Mesenchymal stem cell (in vitro differentiated cells and primary cell): ENCODE data around the gene COG8.

Source experiments
- DNase-seq: peaks from one replicate; pipeline ENCODE4 v3.0.0-alpha.2; 2013
- H2AFZ ChIP-seq: one replicate; pipeline ENCODE4 v1.6.1; 2013; ENCODE audit warnings: low read depth, mild to moderate bottlenecking, control low read depth, inconsistent platforms, low read length, moderate library complexity
- H2AK5ac ChIP-seq: 2 replicates; pipeline ENCODE4 v1.6.1; 2013; ENCODE audit warnings: low read length, moderate library complexity, mild to moderate bottlenecking, inconsistent platforms; ENCODE audit not compliant: severe bottlenecking
- H2BK120ac ChIP-seq: one replicate; pipeline ENCODE4 v1.6.1; 2013; ENCODE audit warnings: low read depth, mild to moderate bottlenecking, inconsistent platforms, low read length, moderate library complexity
- H2BK12ac ChIP-seq, 2 experiments: one replicate each; pipeline ENCODE4 v1.6.1; 2013; ENCODE audit warnings: inconsistent platforms in 2 of 2, low read length in 2 of 2, mild to moderate bottlenecking in 2 of 2, moderate library complexity in 2 of 2, control low read depth in 1 of 2
- H2BK15ac ChIP-seq: one replicate; pipeline ENCODE4 v1.6.1; 2013; ENCODE audit warnings: mild to moderate bottlenecking, low read depth, inconsistent platforms; ENCODE audit not compliant: poor library complexity, severe bottlenecking
- H2BK5ac ChIP-seq: 2 replicates; pipeline ENCODE4 v1.6.1; 2013; ENCODE audit warnings: low read depth, mild to moderate bottlenecking, low read length, control low read depth, inconsistent platforms; ENCODE audit not compliant: poor library complexity, severe bottlenecking
- H3K14ac ChIP-seq, 2 experiments: one replicate each; pipeline ENCODE4 v1.6.1; 2013; ENCODE audit warnings: inconsistent platforms in 2 of 2, low read length in 2 of 2, control low read depth in 1 of 2, mild to moderate bottlenecking in 1 of 2, moderate library complexity in 1 of 2
- H3K18ac ChIP-seq, 2 experiments: one replicate each; pipeline ENCODE4 v1.6.1; 2013; ENCODE audit warnings: inconsistent platforms in 2 of 2, low read length in 2 of 2, control low read depth in 1 of 2, low read depth in 1 of 2, mild to moderate bottlenecking in 1 of 2
- H3K23ac ChIP-seq, 2 experiments: one replicate each; pipeline ENCODE4 v1.6.1; 2013; ENCODE audit warnings: inconsistent platforms in 2 of 2, low read length in 2 of 2, mild to moderate bottlenecking in 2 of 2, moderate library complexity in 2 of 2, control low read depth in 1 of 2
- H3K27ac ChIP-seq: 2 replicates; pipeline ENCODE4 v1.5.1; 2013; ENCODE audit warnings: mild to moderate bottlenecking, moderate library complexity, low read length, control low read depth, inconsistent platforms; ENCODE audit not compliant: poor library complexity, severe bottlenecking
- H3K27me3 ChIP-seq, 2 experiments: 2 replicates each; pipeline versions ENCODE4 v1.6.1 to v1.7.0; 2013; ENCODE audit warnings: low read length in 2 of 2, mild to moderate bottlenecking in 2 of 2, moderate library complexity in 2 of 2, control low read depth in 1 of 2, inconsistent platforms in 1 of 2; ENCODE audit not compliant: control insufficient read depth in 1 of 2, insufficient read depth in 1 of 2
- H3K36me3 ChIP-seq, 2 experiments: 2 replicates each; pipeline versions ENCODE4 v1.6.1 to v1.7.0; 2013; ENCODE audit warnings: low read length in 2 of 2, control low read depth in 1 of 2, inconsistent platforms in 1 of 2, low read depth in 1 of 2, mild to moderate bottlenecking in 1 of 2; ENCODE audit not compliant: insufficient read depth in 2 of 2, control insufficient read depth in 1 of 2
- H3K4ac ChIP-seq, 2 experiments: one replicate each; pipeline ENCODE4 v1.6.1; 2013; ENCODE audit warnings: inconsistent platforms in 2 of 2, low read length in 2 of 2, mild to moderate bottlenecking in 2 of 2, moderate library complexity in 2 of 2, control low read depth in 1 of 2, low read depth in 1 of 2
- H3K4me1 ChIP-seq: 2 replicates; pipeline ENCODE4 v1.6.1; 2013; ENCODE audit warnings: low read depth, low read length, control low read depth; ENCODE audit not compliant: control insufficient read depth, insufficient read depth
- H3K4me2 ChIP-seq: 2 replicates; pipeline ENCODE4 v1.6.1; 2013; ENCODE audit warnings: low read length, mild to moderate bottlenecking, inconsistent platforms; ENCODE audit not compliant: poor library complexity, severe bottlenecking
- H3K4me3 ChIP-seq, 2 experiments: 2 replicates each; pipeline versions ENCODE4 v1.5.1 to v1.7.0; 2013; ENCODE audit warnings: low read length in 2 of 2, mild to moderate bottlenecking in 2 of 2, control low read depth in 1 of 2, low read depth in 1 of 2; ENCODE audit not compliant: insufficient read depth in 1 of 2
- H3K79me1 ChIP-seq: replicated peaks from 2 replicates; pipeline ENCODE4 v1.6.1; 2013; ENCODE audit warnings: mild to moderate bottlenecking, control low read depth, low read length, inconsistent platforms; ENCODE audit not compliant: poor library complexity, severe bottlenecking
- H3K9ac ChIP-seq: 2 replicates; pipeline ENCODE4 v1.7.0; 2013; ENCODE audit warnings: mild to moderate bottlenecking, low read length, moderate library complexity
- H3K9me3 ChIP-seq: 2 replicates; pipeline ENCODE4 v1.7.0; 2013; ENCODE audit warnings: mild to moderate bottlenecking, low read length; ENCODE audit not compliant: control insufficient read depth
- H4K8ac ChIP-seq: one replicate; pipeline ENCODE4 v1.6.1; 2013; ENCODE audit warnings: inconsistent platforms, mild to moderate bottlenecking, low read length, moderate library complexity
- H4K91ac ChIP-seq: one replicate; pipeline ENCODE4 v1.6.1; 2013; ENCODE audit warnings: mild to moderate bottlenecking, low read length, inconsistent platforms
- WGBS: methylation state at CpG from one replicate; pipeline ENCODE4 v1.1.7; 2013; ENCODE audit warnings: mixed read lengths; 5-methylcytosine and 5-hydroxymethylcytosine counted together

Gene COG8

GRCh38 chr16:69344171-69344570, 4.8 kb upstream of the COG8 start:
- H2AFZ ChIP-seq: no peak overlapping the region

GRCh38 chr16:69340095-69340644, 806 bp upstream of the COG8 start:
- no peak overlapping the region for H2BK120ac ChIP-seq
- H3K9me3 ChIP-seq: no peaks in the 10 kb centered on the region
- peak overlapping the region; percentile 67 for H3K27ac ChIP-seq
- H3K4me2 ChIP-seq: peak overlapping the region; percentile 74
- H2BK15ac ChIP-seq: no peak overlapping the region
- H4K91ac ChIP-seq: peak overlapping the region; percentile 40
- peak; percentile 36 for DNase-seq
- H3K27me3 ChIP-seq: no peaks in the 10 kb centered on the region
- peak overlapping the region in 1 of 2 experiments; percentile 77 for H3K14ac ChIP-seq
- H2AK5ac ChIP-seq: no peak overlapping the region
- H2BK5ac ChIP-seq: no peak overlapping the region
- peaks cover 18 to 50% of the 10 kb centered on the region in 2 experiments for H3K36me3 ChIP-seq
- H3K18ac ChIP-seq: peak overlapping the region; percentile 47 to 54
- peak overlapping the region; percentile 90 to 99 for H3K4me3 ChIP-seq
- peak overlapping the region in 1 of 2 experiments; percentile 14 for H3K23ac ChIP-seq
- H2AFZ ChIP-seq: peak overlapping the region; percentile 72
- peak overlapping the region; percentile 33 for H4K8ac ChIP-seq
- H3K9ac ChIP-seq: peak overlapping the region; percentile 99
- peak overlapping the region in 1 of 2 experiments; percentile 94 for H3K4ac ChIP-seq
- H2BK12ac ChIP-seq: no peak overlapping the region
- H3K79me1 ChIP-seq: peaks cover 16% of the 10 kb centered on the region
- H3K4me1 ChIP-seq: peaks cover 15% of the 10 kb centered on the region
- 13% methylated on average over 16 of the region's 16 CpGs for WGBS

More at GRCh38 chr16:69344171-69344570, 4.8 kb upstream of the COG8 start:
- H4K91ac ChIP-seq: no peak overlapping the region
- H4K8ac ChIP-seq: no peak overlapping the region
- no peaks in the 10 kb centered on the region for H3K27me3 ChIP-seq
- H3K4me3 ChIP-seq: no peak overlapping the region
- H2BK12ac ChIP-seq: no peak overlapping the region
- no peak overlapping the region for H3K9ac ChIP-seq
- H2BK5ac ChIP-seq: no peak overlapping the region
- H3K23ac ChIP-seq: no peak overlapping the region
- no peak overlapping the region for H3K18ac ChIP-seq
- peaks cover 3% of the 10 kb centered on the region for H3K4me1 ChIP-seq
- H3K4me2 ChIP-seq: no peak overlapping the region
- H2BK120ac ChIP-seq: no peak overlapping the region
- no peak overlapping the region for H2AK5ac ChIP-seq
- H3K9me3 ChIP-seq: no peaks in the 10 kb centered on the region
- peaks cover 7 to 43% of the 10 kb centered on the region in 2 experiments for H3K36me3 ChIP-seq
- H3K27ac ChIP-seq: no peak overlapping the region
- 99% methylated on average over 4 of the region's 5 CpGs for WGBS
- H3K14ac ChIP-seq: no peak overlapping the region
- H2BK15ac ChIP-seq: no peak overlapping the region
- H3K4ac ChIP-seq: no peak overlapping the region
- peaks cover 3% of the 10 kb centered on the region for H3K79me1 ChIP-seq
- DNase-seq: no peak

GRCh38 chr16:69338557-69339288, 641 bp downstream of the COG8 start:
- Histone ChIP-seq H2BK120ac (no peak overlapping the region), H2BK12ac (no peak overlapping the region), H3K9me3 (no peaks in the 10 kb centered on the region), H3K18ac (peak overlapping the region; percentile 75 to 83), H3K4ac (peak overlapping the region in 1 of 2 experiments; percentile 96), H3K27me3 (no peaks in the 10 kb centered on the region), H3K36me3 (peaks cover 31 to 55% of the 10 kb centered on the region in 2 experiments), H3K4me1 (peaks cover 15% of the 10 kb centered on the region), H3K79me1 (peaks cover 25% of the 10 kb centered on the region), H4K91ac (peak overlapping the region; percentile 80), H3K27ac (peak overlapping the region; percentile 46), H3K23ac (peak overlapping the region in 1 of 2 experiments; percentile 29), H3K14ac (peak overlapping the region in 1 of 2 experiments; percentile 92), H2BK5ac (no peak overlapping the region), H2AK5ac (peak overlapping the region; percentile 35), H3K9ac (peak overlapping the region; percentile 99), H2BK15ac (peak overlapping the region; percentile 78), H3K4me2 (peak overlapping the region; percentile 81), H3K4me3 (peak overlapping the region; percentile 90 to 99), H2AFZ (peak overlapping the region; percentile 33), H4K8ac (peak overlapping the region; percentile 83)
- WGBS: 35% methylated on average over 39 of the region's 46 CpGs
- no peak for DNase-seq

GRCh38 chr16:69334696-69335095, 4.7 kb downstream of the COG8 start:
- Histone ChIP-seq H3K4me2 (no peak overlapping the region), H3K27ac (no peak overlapping the region), H3K4me3 (no peak overlapping the region), H2BK120ac (no peak overlapping the region), H2AK5ac (no peak overlapping the region), H3K79me1 (peaks cover 26% of the 10 kb centered on the region), H3K36me3 (peaks cover 38 to 53% of the 10 kb centered on the region in 2 experiments), H2AFZ (no peak overlapping the region), H3K23ac (no peak overlapping the region), H3K9me3 (no peaks in the 10 kb centered on the region), H2BK15ac (no peak overlapping the region), H3K4ac (no peak overlapping the region), H4K91ac (no peak overlapping the region), H2BK12ac (no peak overlapping the region), H3K9ac (no peak overlapping the region), H2BK5ac (no peak overlapping the region), H3K18ac (no peak overlapping the region), H3K14ac (no peak overlapping the region), H4K8ac (no peak overlapping the region), H3K27me3 (no peaks in the 10 kb centered on the region), H3K4me1 (peaks cover 15% of the 10 kb centered on the region)
- no peak for DNase-seq
- 93% methylated on average over 9 of the region's 9 CpGs for WGBS
